SIG-M5 treated with dmso at 0.1 percent for 504 hours (cell line): Measurements from ENCODE around the gene ARL14.
A peak's percentile ranks its signal among the peaks of the same experiment; 100 is the strongest.

Source experiments
- DNase-seq: peaks from one replicate; lab custom pipeline; 2025; ENCODE audit not compliant: unreplicated experiment; lab: John Stamatoyannopoulos, UW

ARL14 gene

GRCh38 chr3:160720123-160720746, 43.3 kb downstream of the ARL14 start:
- DNase-seq, result peak; percentile 12

GRCh38 chr3:160722331-160722730, 45.4 kb downstream of the ARL14 start:
- DNase-seq, result no peak

GRCh38 chr3:160725338-160725737, 48.4 kb downstream of the ARL14 start:
- DNase-seq, result no peak
